Measurements from ENCODE around the gene S100A13.

The S100A13 gene

GRCh38 chr1:153629971-153630370 is 2.7 kb upstream of the S100A13 start:
- in situ Hi-C loops (cut with MboI; ENCODE audit: low pct_unique_long_range_greater_than_20kb, low sequenced_read_pairs): no loop called here
- no peak for DNase-seq

- DNase-seq: no peak
- in situ Hi-C loops (cut with MboI; ENCODE audit: low pct_unique_long_range_greater_than_20kb, low sequenced_read_pairs): no loop called here
Observed at GRCh38 chr1:153629343-153629665, 2.0 kb upstream of the S100A13 start.

- no peak for DNase-seq
- in situ Hi-C loops (cut with MboI; ENCODE audit: low pct_unique_long_range_greater_than_20kb, low sequenced_read_pairs): no loop called here
Observed at GRCh38 chr1:153628638-153629342, 1.5 kb upstream of the S100A13 start.

- in situ Hi-C loops (cut with MboI; ENCODE audit: low pct_unique_long_range_greater_than_20kb, low sequenced_read_pairs): no loop called here
- DNase-seq: no peak
Observed at GRCh38 chr1:153627715-153628626, 666 bp upstream of the S100A13 start, which contains the start of gene S100A1. Gene S100A1, plus strand, starts transcription at chr1:153628434. Its CDS starts 2,088 bp downstream, at chr1:153630522.

- in situ Hi-C loops (cut with MboI; ENCODE audit: low pct_unique_long_range_greater_than_20kb, low sequenced_read_pairs): no loop called here
- DNase-seq: no peak
Observed at GRCh38 chr1:153626477-153626903, 815 bp downstream of the S100A13 start.

- no peak for DNase-seq
- in situ Hi-C loops (cut with MboI; ENCODE audit: low pct_unique_long_range_greater_than_20kb, low sequenced_read_pairs): no loop called here
Observed at GRCh38 chr1:153624965-153625611, 2.2 kb downstream of the S100A13 start.

- no peak for DNase-seq
- in situ Hi-C loops (cut with MboI; ENCODE audit: low pct_unique_long_range_greater_than_20kb, low sequenced_read_pairs): no loop called here
Observed at GRCh38 chr1:153623101-153623500, 4.2 kb downstream of the S100A13 start.

- in situ Hi-C loops (cut with MboI; ENCODE audit: low pct_unique_long_range_greater_than_20kb, low sequenced_read_pairs): no loop called here
Observed at GRCh38 chr1:153619171-153619570, 8.1 kb downstream of the S100A13 start.

GRCh38 chr1:153617663-153618062 is 9.6 kb downstream of the S100A13 start:
- DNase-seq: no peak
- in situ Hi-C loops (cut with MboI; ENCODE audit: low pct_unique_long_range_greater_than_20kb, low sequenced_read_pairs): no loop called here

More at GRCh38 chr1:153619171-153619570, 8.1 kb downstream of the S100A13 start:
- DNase-seq: no peak

- DNase-seq: no peak
- in situ Hi-C loops (cut with MboI; ENCODE audit: low pct_unique_long_range_greater_than_20kb, low sequenced_read_pairs): no loop called here
Observed at GRCh38 chr1:153616917-153617311, 10.4 kb downstream of the S100A13 start.

GRCh38 chr1:153616144-153616916 is 11.0 kb downstream of the S100A13 start, which contains the start of gene S100A14:
Gene S100A14, minus strand, starts transcription at chr1:153616325. Its CDS starts 467 bp downstream, at chr1:153615858.
- DNase-seq: no peak
- in situ Hi-C loops (cut with MboI; ENCODE audit: low pct_unique_long_range_greater_than_20kb, low sequenced_read_pairs): no loop called here

GRCh38 chr1:153615406-153615805 is 11.9 kb downstream of the S100A13 start:
- DNase-seq: no peak
- in situ Hi-C loops (cut with MboI; ENCODE audit: low pct_unique_long_range_greater_than_20kb, low sequenced_read_pairs): no loop called here

- in situ Hi-C loops (cut with MboI; ENCODE audit: low pct_unique_long_range_greater_than_20kb, low sequenced_read_pairs): no loop called here
Observed at GRCh38 chr1:153614906-153615305, 12.4 kb downstream of the S100A13 start.

GRCh38 chr1:153614189-153614900 is 13.0 kb downstream of the S100A13 start:
- no peak for DNase-seq

More at GRCh38 chr1:153614906-153615305, 12.4 kb downstream of the S100A13 start:
- no peak for DNase-seq

GRCh38 chr1:153613406-153613805 is 13.9 kb downstream of the S100A13 start:
- no peak for DNase-seq
- in situ Hi-C loops (cut with MboI; ENCODE audit: low pct_unique_long_range_greater_than_20kb, low sequenced_read_pairs): no loop called here

More at GRCh38 chr1:153614189-153614900, 13.0 kb downstream of the S100A13 start:
- in situ Hi-C loops (cut with MboI; ENCODE audit: low pct_unique_long_range_greater_than_20kb, low sequenced_read_pairs): no loop called here

GRCh38 chr1:153612755-153613331 is 14.5 kb downstream of the S100A13 start, which contains the start of gene S100A16:
Gene S100A16, minus strand, starts transcription at chr1:153613137. Its CDS starts 4,986 bp downstream, at chr1:153608151.
- DNase-seq: no peak
- in situ Hi-C loops (cut with MboI; ENCODE audit: low pct_unique_long_range_greater_than_20kb, low sequenced_read_pairs): no loop called here

GRCh38 chr1:153612111-153612754 is 15.1 kb downstream of the S100A13 start:
- in situ Hi-C loops (cut with MboI; ENCODE audit: low pct_unique_long_range_greater_than_20kb, low sequenced_read_pairs): no loop called here
- DNase-seq: no peak
